Measurements from ENCODE around the gene ANK2.

DNA sequence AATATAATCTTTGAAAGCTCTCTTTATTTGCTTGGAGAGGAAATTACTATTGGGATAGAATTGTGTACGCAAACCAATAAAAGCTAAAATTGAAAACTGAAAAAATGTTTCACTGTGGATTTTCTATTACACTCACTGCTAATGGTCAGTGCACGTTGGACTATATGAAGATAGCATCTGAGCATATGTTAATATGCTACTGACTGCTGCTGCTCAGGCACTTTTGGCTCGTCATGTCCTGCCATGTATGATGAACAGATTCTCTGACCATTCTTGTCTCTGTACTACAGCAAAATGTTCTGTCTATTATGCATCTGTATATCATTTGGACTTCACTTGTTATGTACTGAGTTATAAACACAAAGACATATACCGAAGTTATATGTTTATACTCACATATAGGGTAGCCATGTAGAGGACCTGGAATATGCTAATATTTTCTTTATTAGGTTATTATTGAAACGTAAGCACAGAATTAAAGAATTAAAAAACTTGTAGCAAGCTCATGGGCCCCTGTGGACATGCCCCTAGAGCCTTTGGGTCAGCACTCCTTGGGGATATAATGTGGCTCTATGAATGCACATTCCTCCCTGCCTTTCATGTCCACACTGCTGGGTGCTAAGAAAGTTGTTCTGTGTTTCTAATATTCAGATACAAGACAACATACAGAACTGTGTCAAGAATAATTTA, 120.8 kb downstream of the ANK2 start:
- TF ChIP-seq, protein P1, sequence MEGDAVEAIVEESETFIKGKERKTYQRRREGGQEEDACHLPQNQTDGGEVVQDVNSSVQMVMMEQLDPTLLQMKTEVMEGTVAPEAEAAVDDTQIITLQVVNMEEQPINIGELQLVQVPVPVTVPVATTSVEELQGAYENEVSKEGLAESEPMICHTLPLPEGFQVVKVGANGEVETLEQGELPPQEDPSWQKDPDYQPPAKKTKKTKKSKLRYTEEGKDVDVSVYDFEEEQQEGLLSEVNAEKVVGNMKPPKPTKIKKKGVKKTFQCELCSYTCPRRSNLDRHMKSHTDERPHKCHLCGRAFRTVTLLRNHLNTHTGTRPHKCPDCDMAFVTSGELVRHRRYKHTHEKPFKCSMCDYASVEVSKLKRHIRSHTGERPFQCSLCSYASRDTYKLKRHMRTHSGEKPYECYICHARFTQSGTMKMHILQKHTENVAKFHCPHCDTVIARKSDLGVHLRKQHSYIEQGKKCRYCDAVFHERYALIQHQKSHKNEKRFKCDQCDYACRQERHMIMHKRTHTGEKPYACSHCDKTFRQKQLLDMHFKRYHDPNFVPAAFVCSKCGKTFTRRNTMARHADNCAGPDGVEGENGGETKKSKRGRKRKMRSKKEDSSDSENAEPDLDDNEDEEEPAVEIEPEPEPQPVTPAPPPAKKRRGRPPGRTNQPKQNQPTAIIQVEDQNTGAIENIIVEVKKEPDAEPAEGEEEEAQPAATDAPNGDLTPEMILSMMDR (IDR thresholded peaks at IDR 0.05), result no peak
- no peak for TF ChIP-seq EZH2 (IDR thresholded peaks at IDR 0.05)
